ENCODE data around the gene SLC26A11.

The SLC26A11 gene

DNA sequence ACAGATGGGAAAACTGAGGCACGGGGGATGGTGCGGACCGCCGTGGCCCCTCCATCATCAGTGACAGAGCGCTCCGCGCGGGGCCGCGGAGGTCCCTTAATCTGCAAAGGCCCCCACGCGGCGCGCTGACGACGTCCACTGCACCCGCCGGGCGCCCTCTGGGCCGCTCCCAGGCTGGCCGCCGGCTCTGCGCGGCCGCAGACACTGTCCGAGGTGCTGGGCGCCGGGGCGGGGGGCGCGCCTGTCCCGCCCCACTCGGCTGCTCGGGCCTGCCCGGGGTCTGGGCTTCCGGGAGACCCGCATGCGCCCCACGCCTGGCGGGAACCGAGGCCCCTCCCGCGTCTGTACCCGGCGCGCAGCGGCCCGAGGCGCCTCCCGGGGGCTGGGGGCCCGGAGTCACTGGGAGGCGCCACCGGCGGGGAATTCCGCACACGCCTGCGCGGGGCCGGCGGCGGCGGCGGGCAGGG is 39.9 kb downstream of the SLC26A11 start:
- H3K4me3 ChIP-seq (replicated peaks in 1 of 2; ENCODE audit: low read depth in 2 of 2, low read length in 2 of 2) = peak overlapping the region; percentile 48 to 50
- TF ChIP-seq, protein P1, sequence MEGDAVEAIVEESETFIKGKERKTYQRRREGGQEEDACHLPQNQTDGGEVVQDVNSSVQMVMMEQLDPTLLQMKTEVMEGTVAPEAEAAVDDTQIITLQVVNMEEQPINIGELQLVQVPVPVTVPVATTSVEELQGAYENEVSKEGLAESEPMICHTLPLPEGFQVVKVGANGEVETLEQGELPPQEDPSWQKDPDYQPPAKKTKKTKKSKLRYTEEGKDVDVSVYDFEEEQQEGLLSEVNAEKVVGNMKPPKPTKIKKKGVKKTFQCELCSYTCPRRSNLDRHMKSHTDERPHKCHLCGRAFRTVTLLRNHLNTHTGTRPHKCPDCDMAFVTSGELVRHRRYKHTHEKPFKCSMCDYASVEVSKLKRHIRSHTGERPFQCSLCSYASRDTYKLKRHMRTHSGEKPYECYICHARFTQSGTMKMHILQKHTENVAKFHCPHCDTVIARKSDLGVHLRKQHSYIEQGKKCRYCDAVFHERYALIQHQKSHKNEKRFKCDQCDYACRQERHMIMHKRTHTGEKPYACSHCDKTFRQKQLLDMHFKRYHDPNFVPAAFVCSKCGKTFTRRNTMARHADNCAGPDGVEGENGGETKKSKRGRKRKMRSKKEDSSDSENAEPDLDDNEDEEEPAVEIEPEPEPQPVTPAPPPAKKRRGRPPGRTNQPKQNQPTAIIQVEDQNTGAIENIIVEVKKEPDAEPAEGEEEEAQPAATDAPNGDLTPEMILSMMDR (IDR thresholded peaks at IDR 0.05; ENCODE audit: low read depth, low read length) = no peak
- DNase-seq (ENCODE audit: low read depth in 2 of 2) = peak; percentile 64 to 81

DNA sequence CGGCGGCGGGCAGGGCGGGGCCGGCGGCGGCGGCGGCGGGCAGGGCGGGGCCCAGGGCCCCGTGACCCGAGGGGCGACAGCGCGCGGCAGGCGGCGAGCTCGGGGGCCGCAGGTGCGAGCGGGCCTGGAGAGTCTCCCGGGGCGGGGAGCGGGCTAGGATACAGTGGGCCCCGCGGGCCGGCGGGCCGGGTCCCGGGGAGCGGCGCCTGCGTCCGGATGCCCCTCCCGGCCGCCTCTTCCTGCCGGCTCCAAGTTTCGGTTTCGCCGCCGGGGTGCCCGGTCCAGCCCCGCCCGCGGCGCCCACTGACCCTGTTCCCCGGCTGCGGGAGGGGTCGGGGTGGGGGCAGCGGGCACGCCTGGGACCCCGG is 40.5 kb downstream of the SLC26A11 start, which contains the start of gene RNF213:
Gene RNF213, plus strand, starts transcription at position 62 of the 368 bp plus-strand sequence. CDS start 2,830 bp downstream, outside the sequence.
- peak; percentile 11 to 50 for DNase-seq (ENCODE audit: low read depth in 2 of 2)
- peak within 1 kb of the TSS; percentile 87 to 90 for H3K4me3 ChIP-seq (replicated peaks in 1 of 2; ENCODE audit: low read depth in 2 of 2, low read length in 2 of 2)

DNA sequence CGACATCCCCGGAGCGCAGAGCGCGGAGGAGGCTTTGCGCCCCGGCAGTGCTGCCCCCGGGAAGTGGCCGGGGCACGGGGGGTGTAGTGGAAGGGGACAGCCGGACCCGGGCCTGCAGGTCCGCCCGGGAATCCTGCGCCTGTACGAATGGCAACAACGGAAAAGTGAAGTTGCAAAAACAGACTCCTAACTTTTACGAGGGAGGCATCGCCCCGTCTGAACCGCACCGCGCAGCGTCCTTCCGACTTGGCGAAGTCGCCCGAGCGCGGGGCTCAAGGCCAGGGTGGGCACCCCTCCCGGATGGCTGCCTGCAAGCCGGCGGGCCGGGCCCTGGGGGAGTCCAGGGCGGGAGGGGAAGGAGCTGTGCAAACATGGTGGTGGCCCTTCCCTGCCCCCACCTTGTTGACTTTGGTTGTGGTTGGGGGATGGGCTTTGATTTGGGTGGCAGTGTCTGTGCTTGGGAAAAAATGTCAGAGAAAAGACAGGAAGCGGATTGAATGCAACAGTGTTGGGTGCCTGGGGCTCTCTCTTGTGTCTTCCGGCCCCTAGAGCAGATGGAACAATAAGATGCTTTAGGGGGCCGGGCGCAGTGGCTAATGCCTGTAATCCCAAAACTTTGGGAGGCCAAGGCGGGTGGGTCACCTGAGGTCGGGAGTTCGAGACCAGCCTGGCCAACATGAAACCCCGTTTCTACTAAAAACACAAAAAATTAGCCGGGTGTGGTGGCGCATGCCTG is 41.1 kb downstream of the SLC26A11 start:
- TF ChIP-seq, protein P1 (IDR thresholded peaks at IDR 0.05; ENCODE audit: low read depth, low read length) = no peak
- peak; percentile 69 to 75 for DNase-seq (ENCODE audit: low read depth in 2 of 2)
- peak overlapping the region; percentile 87 to 90 for H3K4me3 ChIP-seq (replicated peaks in 1 of 2; ENCODE audit: low read depth in 2 of 2, low read length in 2 of 2)

More for the DNA sequence above, 40.5 kb downstream of the SLC26A11 start, which contains the start of gene RNF213:
- TF ChIP-seq, protein P1 (IDR thresholded peaks at IDR 0.05; ENCODE audit: low read depth, low read length) = no peak

DNA sequence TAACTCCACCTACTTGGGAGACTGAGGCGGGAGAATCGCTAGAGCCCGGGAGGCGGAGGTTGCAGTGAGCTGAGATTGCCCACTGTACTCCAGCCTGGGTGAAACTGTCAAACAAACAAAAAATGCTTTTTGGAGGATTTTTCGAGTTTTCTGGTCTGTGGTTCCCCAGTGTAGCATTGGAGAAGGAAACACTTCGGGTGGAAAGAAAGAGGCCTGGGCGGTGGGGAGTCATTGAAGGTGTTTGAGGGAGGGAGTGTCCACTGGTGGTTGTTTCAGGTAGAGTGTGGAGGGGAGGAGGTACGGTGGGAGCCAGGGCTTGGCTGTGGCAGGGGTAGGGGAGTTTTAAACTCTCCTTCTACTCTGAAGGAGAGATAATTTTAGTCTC is 41.7 kb downstream of the SLC26A11 start:
- H3K4me3 ChIP-seq (replicated peaks in 1 of 2; ENCODE audit: low read depth in 2 of 2, low read length in 2 of 2) = peak overlapping the region; percentile 87 to 90
- DNase-seq (ENCODE audit: low read depth in 2 of 2) = no peak
- TF ChIP-seq, protein P1 (IDR thresholded peaks at IDR 0.05; ENCODE audit: low read depth, low read length) = no peak

DNA sequence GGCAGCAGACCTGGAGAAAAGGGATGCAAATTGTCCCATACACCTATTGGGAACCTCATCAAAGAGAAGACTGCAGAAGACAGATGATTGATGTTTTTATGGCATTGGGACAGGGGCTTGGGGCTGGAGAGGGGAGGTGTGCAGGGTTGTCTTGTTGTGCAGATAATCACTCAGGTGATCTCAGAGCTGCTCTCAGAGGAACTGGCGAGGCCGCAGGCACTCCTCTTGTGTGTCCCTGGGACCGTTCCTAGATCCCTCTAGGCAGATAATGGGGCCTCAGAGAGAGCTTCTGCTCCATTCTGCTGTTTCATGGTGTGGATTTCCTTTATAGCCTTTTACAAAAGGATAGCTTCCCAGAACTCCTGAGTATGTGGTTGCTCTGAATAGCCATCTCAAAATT is 42.1 kb downstream of the SLC26A11 start:
- DNase-seq (ENCODE audit: low read depth in 2 of 2) = no peak

DNA sequence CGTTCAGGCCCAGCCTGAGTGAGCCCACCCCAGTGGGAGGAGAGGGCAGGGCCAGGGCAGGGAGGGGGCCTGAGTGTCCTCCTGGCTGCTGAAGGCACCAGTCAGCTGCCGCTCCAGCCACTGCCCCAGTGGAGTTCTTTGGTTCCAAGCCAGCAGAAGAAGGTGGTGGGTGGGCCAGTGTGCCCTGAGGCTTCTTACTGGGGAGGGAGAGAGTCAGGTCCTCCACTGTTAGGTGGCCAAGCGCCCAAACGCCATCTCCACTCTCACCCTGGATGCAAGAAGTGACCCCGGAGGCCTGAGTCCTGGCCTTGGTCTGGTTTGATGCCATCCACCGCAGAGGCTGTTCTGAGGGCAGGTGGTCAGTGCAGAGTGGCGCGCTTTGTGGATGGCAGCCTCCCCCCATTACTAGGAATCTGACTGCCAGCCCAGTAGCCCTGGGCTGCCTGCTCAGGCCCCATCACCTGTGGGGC is 42.6 kb downstream of the SLC26A11 start:
- DNase-seq (ENCODE audit: low read depth in 2 of 2) = no peak
- TF ChIP-seq, protein P1 (IDR thresholded peaks at IDR 0.05; ENCODE audit: low read depth, low read length) = no peak
- peak overlapping the region in 1 of 2 donors; percentile 38 for H3K4me3 ChIP-seq (replicated peaks in 1 of 2; ENCODE audit: low read depth in 2 of 2, low read length in 2 of 2)

More for the DNA sequence above, 42.1 kb downstream of the SLC26A11 start:
- TF ChIP-seq, protein P1 (IDR thresholded peaks at IDR 0.05; ENCODE audit: low read depth, low read length) = no peak
- peak overlapping the region; percentile 87 to 90 for H3K4me3 ChIP-seq (replicated peaks in 1 of 2; ENCODE audit: low read depth in 2 of 2, low read length in 2 of 2)

All from cardiac fibroblast (primary cell).